ENCODE results near the gene HSPA12B. TPM values are rescaled to one million over a fixed set of nuclear protein-coding genes. Genes with fewer than 3 reads are reported as not detected.
A peak's percentile ranks its signal among the peaks of the same experiment; 100 is the strongest.

Gene HSPA12B
- total and polyA plus RNA-seq, 2 of the 13 experiments (the other 11 are each of a cell fraction or from before 2014, with no cell fraction given) = 0.01 TPM; not detected in 1

GRCh38 chr20:3795511-3796468 is 63.3 kb downstream of the HSPA12B start, which contains the start of gene CDC25B (continued):
- TF ChIP-seq EP300 (IDR thresholded peaks at IDR 0.05; ENCODE audit: low read depth in 2 of 2, low read length in 2 of 2) (peak in 1 of 2 experiments; percentile 31; a peak in 1 of 4 replicates), EP300 (CRISPR knock-in tag; IDR thresholded peaks at IDR 0.05; ENCODE audit: borderline replicate concordance) (no peak), ZNF230 (CRISPR knock-in tag; IDR thresholded peaks at IDR 0.05) (peak; percentile 43; the same call in 1 of the 2 replicates), ZNF816 (CRISPR knock-in tag; IDR thresholded peaks at IDR 0.05; ENCODE audit: borderline replicate concordance) (peak; percentile 80; the same call in 1 of the 2 replicates), ZNF205 (CRISPR knock-in tag; IDR thresholded peaks at IDR 0.05) (peak; percentile 62; the same call in 1 of the 2 replicates), IKZF5 (CRISPR knock-in tag; IDR thresholded peaks at IDR 0.05) (peak; percentile 74), ZNF335 (CRISPR knock-in tag; IDR thresholded peaks at IDR 0.05) (no peak), ZNF782 (CRISPR knock-in tag; IDR thresholded peaks at IDR 0.05; ENCODE audit: borderline replicate concordance) (peak; percentile 89; the same call in 1 of the 2 replicates), ZNF687 (CRISPR knock-in tag; IDR thresholded peaks at IDR 0.05) (peak; percentile 86), DNMT3B (CRISPR knock-in tag; conservative IDR thresholded peaks at IDR 0.05) (no peak), ZNF839 (CRISPR knock-in tag; IDR thresholded peaks at IDR 0.05; ENCODE audit: borderline replicate concordance) (0 out of 2 replicates have a peak, but pooled peaks have one; percentile 38), ZNF775 (CRISPR knock-in tag; IDR thresholded peaks at IDR 0.05; ENCODE audit: borderline replicate concordance) (peak; percentile 32; the same call in 1 of the 2 replicates), SP5 (CRISPR knock-in tag; IDR thresholded peaks at IDR 0.05; ENCODE audit: borderline replicate concordance, low read depth) (peak; percentile 60; the same call in 1 of the 2 replicates), SMARCC2 (IDR thresholded peaks at IDR 0.05) (no peak), ARID4A (CRISPR knock-in tag; IDR thresholded peaks at IDR 0.05; ENCODE audit: borderline replicate concordance) (peak; percentile 88), ZBTB38 (CRISPR knock-in tag; IDR thresholded peaks at IDR 0.05) (peak; percentile 87), ZNF576 (CRISPR knock-in tag; IDR thresholded peaks at IDR 0.05) (peak; percentile 77; the same call in 1 of the 2 replicates), ZMYM4 (CRISPR knock-in tag; IDR thresholded peaks at IDR 0.05) (peak; percentile 79; the same call in 1 of the 2 replicates)

Measured in HepG2 (cell line).